ENCODE measurements around the gene GLG1.
"Not testable (repeated sequence)": the region's sequence is repeated elsewhere in the genome, so short reads cannot be mapped to it uniquely, and the experiment has no call there.

Gene GLG1

GRCh38 chr16:74412775-74413390 lies 194.0 kb downstream of the GLG1 start:
- not testable (repeated sequence) for DNase-seq (ENCODE audit: low read depth in 4 of 4, low spot score in 1 of 4)

GRCh38 chr16:74412138-74412774 lies 194.7 kb downstream of the GLG1 start:
- DNase-seq (ENCODE audit: low read depth in 4 of 4, low spot score in 1 of 4) = not testable (repeated sequence)

GRCh38 chr16:74410981-74411380 lies 195.9 kb downstream of the GLG1 start:
- not testable (repeated sequence) for DNase-seq (ENCODE audit: low read depth in 4 of 4, low spot score in 1 of 4)

- DNase-seq (ENCODE audit: low read depth in 4 of 4, low spot score in 1 of 4) = not testable (repeated sequence)
Measured at GRCh38 chr16:74410057-74410957, 196.6 kb downstream of the GLG1 start.

GRCh38 chr16:74409185-74409981 lies 197.5 kb downstream of the GLG1 start:
- not testable (repeated sequence) for DNase-seq (ENCODE audit: low read depth in 4 of 4, low spot score in 1 of 4)

GRCh38 chr16:74407362-74407705 lies 199.6 kb downstream of the GLG1 start:
- not testable (repeated sequence) for DNase-seq (ENCODE audit: low read depth in 4 of 4, low spot score in 1 of 4)

GRCh38 chr16:74406600-74407361 lies 200.1 kb downstream of the GLG1 start:
- DNase-seq (ENCODE audit: low read depth in 4 of 4, low spot score in 1 of 4) = not testable (repeated sequence)

- DNase-seq (ENCODE audit: low read depth in 4 of 4, low spot score in 1 of 4) = not testable (repeated sequence)
Measured at GRCh38 chr16:74404148-74404933, 202.6 kb downstream of the GLG1 start.

GRCh38 chr16:74400238-74400637 lies 206.7 kb downstream of the GLG1 start:
- DNase-seq (ENCODE audit: low read depth in 4 of 4, low spot score in 1 of 4) = not testable (repeated sequence)

GRCh38 chr16:74398212-74398895 lies 208.6 kb downstream of the GLG1 start:
- DNase-seq (ENCODE audit: low read depth in 4 of 4, low spot score in 1 of 4) = not testable (repeated sequence)
